Upper lobe of right lung (tissue), 1 donor: ENCODE data around the gene CFAP54. TPM values are rescaled to one million over a fixed set of nuclear protein-coding genes. Genes with fewer than 3 reads are reported as not detected.

ENCODE experiments used
- ATAC-seq: fragments of 200-7000 bp; cut with Tn5 transposase; one replicate; pipeline ENCODE4 v1.9.1; 2020; ENCODE audit warnings: mild to moderate bottlenecking, moderate library complexity
- DNase-seq: peaks from one replicate; pipeline ENCODE4 v3.0.0-alpha.2; 2020
- H3K27ac ChIP-seq: fragments of 200-600 bp; one replicate; pipeline ENCODE4 v1.8.0; 2022
- H3K27me3 ChIP-seq: fragments of 200-600 bp; one replicate; pipeline ENCODE4 v1.8.0; 2022; ENCODE audit warnings: mild to moderate bottlenecking
- H3K36me3 ChIP-seq: fragments of 200-600 bp; one replicate; pipeline ENCODE4 v1.8.0; 2022
- H3K4me1 ChIP-seq: fragments of 200-600 bp; one replicate; pipeline ENCODE4 v1.8.0; 2022
- H3K4me3 ChIP-seq: fragments of 200-600 bp; one replicate; pipeline ENCODE4 v1.8.0; 2022; ENCODE audit warnings: mild to moderate bottlenecking
- H3K9me3 ChIP-seq: fragments of 200-600 bp; one replicate; pipeline ENCODE4 v1.8.0; 2022
- intact Hi-C: fragments of 100-400 bp; cut with DNase I; formaldehyde crosslinking; loops from one replicate; pipeline ENCODE4 v1.11.0; 2022
- total RNA-seq: library from RNA; stranded (reverse); fragmentation: NEBNext Ultra II Directional; extraction: Animal tissue kit (Norgen Biotek cat#: 25700); gene quantifications from one replicate; pipeline ENCODE4 v1.2.1, GENCODE V29; 2021
- TF ChIP-seq, protein P1 (sequence below): fragments of 200-600 bp; IDR thresholded peaks from one replicate; pipeline ENCODE4 v1.8.0; 2022; ENCODE audit warnings: antibody characterized with exemption
- donor health status: DM: no; HTN: yes; CAD: no; lungs with severe emphysema.

Gene CFAP54
- total RNA-seq, 1 donor from 2014 or later, result 0.75 TPM

DNA sequence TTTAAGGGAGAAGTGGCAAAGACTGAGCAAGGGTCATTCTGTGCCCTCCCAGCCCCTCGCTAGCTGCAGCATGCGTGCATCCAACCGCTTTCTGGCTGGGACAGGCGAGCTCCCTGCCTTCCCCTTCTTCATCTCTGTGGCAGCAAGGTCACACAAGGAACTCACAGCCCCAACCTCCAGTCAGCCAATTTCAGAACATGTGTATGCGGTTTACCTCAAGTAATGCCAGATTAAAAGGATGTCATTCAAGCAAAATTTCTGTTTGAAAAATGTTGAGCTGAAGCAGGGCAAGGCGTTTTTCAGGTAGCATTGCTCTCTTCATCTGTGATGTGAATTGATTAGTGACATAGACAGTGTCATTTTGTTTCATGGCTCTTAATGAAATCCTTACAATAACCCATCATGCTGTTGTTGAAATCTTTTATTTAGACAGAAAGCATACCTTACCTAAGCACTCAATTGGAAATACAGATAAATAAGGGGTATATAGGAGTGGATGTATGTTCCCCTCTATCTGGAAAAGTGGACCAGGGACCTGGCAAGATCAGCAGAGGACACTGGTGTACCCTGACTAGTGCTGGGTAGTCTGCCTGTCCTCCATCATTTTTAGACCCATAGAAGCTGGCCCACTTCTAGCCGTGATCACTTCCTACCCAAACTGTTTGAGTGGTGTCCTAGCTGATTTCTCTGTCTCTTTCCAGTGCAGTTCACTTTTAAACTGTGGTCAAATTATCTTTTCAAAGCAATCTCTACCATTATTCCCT lies 334.9 kb downstream of the CFAP54 start:
- no peaks in the 10 kb centered on the region for H3K4me1 ChIP-seq
- intact Hi-C loops, result no loop called here
- H3K4me3 ChIP-seq, result no peak overlapping the region

GRCh38 chr12:96824838-96825236 lies 335.5 kb downstream of the CFAP54 start:
- DNase-seq (no peak), ATAC-seq (no peak)
- intact Hi-C loops, result no loop called here
- H3K9me3 ChIP-seq, result no peaks in the 10 kb centered on the region
- no peaks in the 10 kb centered on the region for H3K4me1 ChIP-seq
- H3K27ac ChIP-seq, result no peak overlapping the region
- H3K4me3 ChIP-seq, result no peak overlapping the region
- TF ChIP-seq, protein P1, sequence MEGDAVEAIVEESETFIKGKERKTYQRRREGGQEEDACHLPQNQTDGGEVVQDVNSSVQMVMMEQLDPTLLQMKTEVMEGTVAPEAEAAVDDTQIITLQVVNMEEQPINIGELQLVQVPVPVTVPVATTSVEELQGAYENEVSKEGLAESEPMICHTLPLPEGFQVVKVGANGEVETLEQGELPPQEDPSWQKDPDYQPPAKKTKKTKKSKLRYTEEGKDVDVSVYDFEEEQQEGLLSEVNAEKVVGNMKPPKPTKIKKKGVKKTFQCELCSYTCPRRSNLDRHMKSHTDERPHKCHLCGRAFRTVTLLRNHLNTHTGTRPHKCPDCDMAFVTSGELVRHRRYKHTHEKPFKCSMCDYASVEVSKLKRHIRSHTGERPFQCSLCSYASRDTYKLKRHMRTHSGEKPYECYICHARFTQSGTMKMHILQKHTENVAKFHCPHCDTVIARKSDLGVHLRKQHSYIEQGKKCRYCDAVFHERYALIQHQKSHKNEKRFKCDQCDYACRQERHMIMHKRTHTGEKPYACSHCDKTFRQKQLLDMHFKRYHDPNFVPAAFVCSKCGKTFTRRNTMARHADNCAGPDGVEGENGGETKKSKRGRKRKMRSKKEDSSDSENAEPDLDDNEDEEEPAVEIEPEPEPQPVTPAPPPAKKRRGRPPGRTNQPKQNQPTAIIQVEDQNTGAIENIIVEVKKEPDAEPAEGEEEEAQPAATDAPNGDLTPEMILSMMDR, result no peak
- no peaks in the 10 kb centered on the region for H3K36me3 ChIP-seq
- no peaks in the 10 kb centered on the region for H3K27me3 ChIP-seq

More for the DNA sequence above, 334.9 kb downstream of the CFAP54 start:
- Histone ChIP-seq H3K27ac (no peak overlapping the region), H3K36me3 (no peaks in the 10 kb centered on the region), H3K9me3 (no peaks in the 10 kb centered on the region), H3K27me3 (no peaks in the 10 kb centered on the region)
- DNase-seq, result no peak
- TF ChIP-seq, protein P1, result no peak
- ATAC-seq, result no peak

DNA sequence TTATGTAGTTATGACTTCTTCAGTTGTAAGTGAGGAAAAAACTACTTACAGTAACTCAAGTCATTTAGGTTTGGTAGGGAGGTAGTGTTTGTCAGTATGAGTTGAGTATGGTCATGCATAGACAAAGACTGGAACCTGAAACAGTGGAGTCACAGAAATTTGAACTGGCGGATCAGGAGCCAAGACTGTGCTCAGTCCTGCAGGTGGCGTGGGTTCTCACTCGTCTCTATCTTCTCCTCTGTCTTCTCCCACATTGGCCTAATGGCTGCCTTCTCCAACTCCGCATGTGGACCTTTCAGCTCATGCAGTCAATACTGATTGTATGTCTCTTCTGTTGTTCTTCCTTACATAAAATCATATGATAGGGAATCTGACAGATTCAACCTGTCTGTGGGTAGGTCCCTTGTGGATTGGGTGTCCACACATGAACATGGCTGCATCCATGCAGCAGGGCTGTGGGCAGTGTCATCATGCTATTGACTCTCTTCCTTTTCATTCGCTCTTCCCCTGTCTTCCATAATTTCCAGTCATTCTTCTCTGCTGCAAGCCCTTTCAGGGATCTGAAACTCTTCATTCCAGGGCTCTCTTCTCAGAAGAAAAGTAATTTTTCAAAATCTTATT lies 338.9 kb downstream of the CFAP54 start:
- Histone ChIP-seq H3K36me3 (no peaks in the 10 kb centered on the region), H3K27me3 (no peaks in the 10 kb centered on the region), H3K27ac (no peak overlapping the region), H3K4me1 (no peaks in the 10 kb centered on the region), H3K4me3 (no peak overlapping the region), H3K9me3 (no peaks in the 10 kb centered on the region)
- TF ChIP-seq, protein P1, result no peak
- DNase-seq, result no peak
- no peak for ATAC-seq
- intact Hi-C loops, result no loop called here

GRCh38 chr12:96829354-96829753 lies 340.0 kb downstream of the CFAP54 start:
- TF ChIP-seq, protein P1, result no peak
- H3K9me3 ChIP-seq, result no peaks in the 10 kb centered on the region
- H3K4me3 ChIP-seq, result no peak overlapping the region
- H3K36me3 ChIP-seq, result no peaks in the 10 kb centered on the region
- ATAC-seq (no peak), DNase-seq (no peak)
- no peak overlapping the region for H3K27ac ChIP-seq
- no peaks in the 10 kb centered on the region for H3K4me1 ChIP-seq
- intact Hi-C loops, result no loop called here
- H3K27me3 ChIP-seq, result no peaks in the 10 kb centered on the region

- no peak for DNase-seq
- no peaks in the 10 kb centered on the region for H3K36me3 ChIP-seq
- H3K27me3 ChIP-seq, result no peaks in the 10 kb centered on the region
- no peaks in the 10 kb centered on the region for H3K4me1 ChIP-seq
- no peak overlapping the region for H3K27ac ChIP-seq
- TF ChIP-seq, protein P1, result no peak
- intact Hi-C loops, result no loop called here
- no peaks in the 10 kb centered on the region for H3K9me3 ChIP-seq
- no peak overlapping the region for H3K4me3 ChIP-seq
- no peak for ATAC-seq
Observed at GRCh38 chr12:96831346-96831745, 342.0 kb downstream of the CFAP54 start.
